ENCODE results near the gene PECR. TPM values are rescaled to one million over a fixed set of nuclear protein-coding genes. Genes with fewer than 3 reads are reported as not detected.

The PECR gene
- total RNA-seq, 1 experiment from 2014 or later = 16.3 TPM

- Histone ChIP-seq H3K79me2 (ENCODE audit: insufficient read depth, low read length) (peaks cover 94% of the 10 kb centered on the region), H3K9me2 (ENCODE audit: insufficient read depth) (no peaks in the 10 kb centered on the region), H3K36me3 (ENCODE audit: control insufficient read depth in 1 of 2, insufficient read depth in 2 of 2, low read length in 2 of 2) (peaks cover 59 to 89% of the 10 kb centered on the region in 2 experiments), H3K4me2 (ENCODE audit: low read length) (no peak overlapping the region), H3K9me3 (ENCODE audit: control insufficient read depth in 1 of 2, insufficient read depth in 1 of 2, low read depth in 1 of 2, low read length in 2 of 2) (no peaks in the 10 kb centered on the region), H2AFZ (ENCODE audit: low read depth, low read length, poor library complexity, severe bottlenecking) (no peak overlapping the region), H3K4me3 (replicated peaks in 1 of 2; ENCODE audit: low read depth in 1 of 2, low read length in 2 of 2) (no peak overlapping the region), H4K20me1 (ENCODE audit: insufficient read depth) (peaks cover 45% of the 10 kb centered on the region; the same call in 1 of the 2 replicates), H3K27me3 (ENCODE audit: insufficient read depth, low read length) (no peaks in the 10 kb centered on the region), H3K27ac (ENCODE audit: low read depth, low read length) (no peak overlapping the region), H3K9ac (ENCODE audit: low read length) (no peak overlapping the region), H3K4me1 (ENCODE audit: control insufficient read depth in 1 of 2, insufficient read depth in 2 of 2, low read length in 2 of 2) (peaks cover 3 to 12% of the 10 kb centered on the region in 2 experiments; a peak in 1 of 4 replicates)
- TF ChIP-seq POLR2AphosphoS5 (IDR thresholded peaks at IDR 0.05; ENCODE audit: low read depth, low read length) (no peak), CTCF (IDR thresholded peaks at IDR 0.05 in 2 of 3, conservative IDR thresholded peaks at IDR 0.05 in 1 of 3; ENCODE audit: borderline replicate concordance in 1 of 3, insufficient read depth in 1 of 3, low read depth in 2 of 3, low read length in 2 of 3) (no peak), FOSL1 (IDR thresholded peaks at IDR 0.05; ENCODE audit: low read depth) (no peak), ZFX (IDR thresholded peaks at IDR 0.05) (no peak), TCF7L2 (IDR thresholded peaks at IDR 0.05; ENCODE audit: borderline replicate concordance, extremely low read depth, insufficient read depth, insufficient read length) (no peak), CEBPB (IDR thresholded peaks at IDR 0.05; ENCODE audit: low read depth) (no peak), EZH2 (IDR thresholded peaks at IDR 0.05) (no peak), CBX3 (IDR thresholded peaks at IDR 0.05; ENCODE audit: low read depth) (no peak), SRF (IDR thresholded peaks at IDR 0.05; ENCODE audit: low read depth) (no peak), EGR1 (IDR thresholded peaks at IDR 0.05; ENCODE audit: low read depth) (no peak), POLR2A (IDR thresholded peaks at IDR 0.05; ENCODE audit: borderline replicate concordance, extremely low read depth, insufficient read depth, insufficient read length) (no peak), REST (IDR thresholded peaks at IDR 0.05; ENCODE audit: low read depth) (no peak), ATF3 (IDR thresholded peaks at IDR 0.05) (no peak), YY1 (IDR thresholded peaks at IDR 0.05; ENCODE audit: extremely low read depth, insufficient replicate concordance, low read depth, low read length) (no peak), JUND (IDR thresholded peaks at IDR 0.05) (no peak), SIN3A (IDR thresholded peaks at IDR 0.05; ENCODE audit: low read depth) (no peak), EZH2phosphoT487 (IDR thresholded peaks at IDR 0.05; ENCODE audit: borderline replicate concordance) (no peak), RAD21 (IDR thresholded peaks at IDR 0.05; ENCODE audit: low read depth) (no peak)
- intact Hi-C loops (cut with micrococcal nuclease) = no loop called here
- no peak for DNase-seq (ENCODE audit: low read depth, low spot score)
- RAD21 ChIA-PET (ENCODE audit: low non-redundant PET in 1 of 2, low total read pairs in 2 of 2, uncharacterized antibody in 2 of 2, unreplicated experiment in 2 of 2) = no interaction called here
- POLR2A ChIA-PET = no interaction called here
- no peak for ATAC-seq
- no TSS peak for BruUV-seq (replicated peaks)
- CTCF ChIA-PET = no interaction called here
Measured at GRCh38 chr2:216116418-216116817, 34.8 kb upstream of the PECR start.
